Activated CD4-positive, alpha-beta T cell treated with anti-CD3 and anti-CD28 coated beads, Interleukin-2, amount 50 U/mL, for 24 hours (primary cell): ENCODE measurements around the gene SHF.

Experiments used
- DNase-seq, 2 donors: peaks; one replicate each; pipeline ENCODE4 v3.0.0-alpha.2; 2020; ENCODE audit warnings: low read depth in 1 of 2, low spot score in 1 of 2

The SHF gene

GRCh38 chr15:45169608-45170480, 17.9 kb downstream of the SHF start:
- no peak for DNase-seq

- DNase-seq: no peak
Observed at GRCh38 chr15:45168751-45169551, 18.8 kb downstream of the SHF start.

- DNase-seq: no peak
Observed at GRCh38 chr15:45168286-45168685, 19.5 kb downstream of the SHF start.

GRCh38 chr15:45167631-45168205, 20.0 kb downstream of the SHF start:
- no peak for DNase-seq

DNA sequence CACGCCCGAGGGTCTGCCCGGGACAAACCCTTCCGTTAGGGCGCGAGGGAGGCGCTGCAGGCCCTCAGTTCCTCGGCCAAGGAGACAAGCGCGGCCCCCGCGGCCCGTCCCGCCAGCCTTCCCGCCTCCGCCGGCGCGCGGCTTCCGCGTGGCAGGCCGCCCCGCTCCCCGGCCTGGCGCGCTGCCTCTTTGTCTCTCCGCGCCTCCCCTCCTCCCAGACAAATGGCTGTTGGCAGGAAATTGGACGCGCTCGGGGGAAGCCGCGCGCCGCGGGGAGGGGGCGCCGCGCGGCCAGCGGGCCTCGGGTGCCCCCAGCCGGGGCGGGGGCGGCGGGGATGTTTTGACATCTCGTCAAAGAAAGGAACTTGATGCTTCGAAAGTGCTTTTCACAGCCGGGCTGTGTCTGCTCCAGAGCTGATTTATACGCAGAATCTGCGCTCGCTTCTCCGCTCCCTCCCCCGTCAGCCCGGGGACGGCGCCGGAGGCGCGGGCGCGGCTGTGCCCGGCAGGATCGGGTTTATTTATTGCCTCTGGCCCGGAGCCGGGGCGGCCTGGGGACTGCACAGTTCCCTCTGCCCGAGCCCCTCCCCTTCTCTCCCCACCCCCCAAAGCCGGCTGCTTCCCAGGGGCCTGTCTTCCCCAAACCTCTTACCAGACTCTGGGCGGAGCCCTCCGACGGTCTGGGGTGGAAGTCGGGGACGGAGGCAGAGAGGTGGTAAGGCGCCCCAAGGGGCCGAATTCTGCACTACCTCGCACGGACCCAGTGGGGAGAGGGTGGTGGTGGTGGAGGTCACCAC, 20.7 kb downstream of the SHF start:
- peak; percentile 60 to 75 for DNase-seq

- DNase-seq: no peak
Observed at GRCh38 chr15:45165536-45165935, 22.2 kb downstream of the SHF start.

DNA sequence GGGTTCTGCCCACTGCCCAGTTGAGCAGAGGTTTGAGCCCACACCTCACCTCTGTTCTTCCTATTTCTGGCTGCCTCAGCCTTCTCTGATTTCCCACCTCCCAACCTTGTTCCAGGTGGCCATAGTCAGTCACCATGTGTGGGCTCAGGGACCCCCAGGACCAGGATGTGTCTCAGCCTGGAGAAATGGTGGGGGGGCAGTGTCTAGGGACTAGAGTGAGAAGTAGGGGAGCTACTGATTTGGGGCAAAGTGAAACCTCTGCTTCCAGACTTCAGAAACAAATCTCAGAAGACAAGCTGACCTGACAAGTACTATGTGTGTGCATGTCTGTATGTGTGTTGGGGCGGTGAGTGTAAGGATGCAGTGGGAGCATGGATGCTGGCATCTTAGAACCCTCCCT, 22.9 kb downstream of the SHF start:
- DNase-seq: no peak

DNA sequence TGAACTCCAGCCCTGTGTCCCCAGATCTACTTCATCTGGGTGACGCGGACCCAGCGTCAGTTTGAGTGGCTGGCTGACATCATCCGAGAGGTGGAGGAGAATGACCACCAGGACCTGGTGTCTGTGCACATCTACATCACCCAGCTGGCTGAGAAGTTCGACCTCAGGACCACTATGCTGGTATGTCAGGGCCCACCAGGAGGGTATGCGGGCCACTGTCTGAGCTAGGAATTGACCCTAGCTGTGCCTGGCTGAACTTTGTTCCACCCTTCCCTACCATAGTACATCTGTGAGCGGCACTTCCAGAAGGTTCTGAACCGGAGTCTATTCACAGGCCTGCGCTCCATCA, 24.3 kb downstream of the SHF start:
- no peak for DNase-seq

- peak in 1 of 2 donors; percentile 44 for DNase-seq
Observed at GRCh38 chr15:45162771-45163507, 24.8 kb downstream of the SHF start.

DNA sequence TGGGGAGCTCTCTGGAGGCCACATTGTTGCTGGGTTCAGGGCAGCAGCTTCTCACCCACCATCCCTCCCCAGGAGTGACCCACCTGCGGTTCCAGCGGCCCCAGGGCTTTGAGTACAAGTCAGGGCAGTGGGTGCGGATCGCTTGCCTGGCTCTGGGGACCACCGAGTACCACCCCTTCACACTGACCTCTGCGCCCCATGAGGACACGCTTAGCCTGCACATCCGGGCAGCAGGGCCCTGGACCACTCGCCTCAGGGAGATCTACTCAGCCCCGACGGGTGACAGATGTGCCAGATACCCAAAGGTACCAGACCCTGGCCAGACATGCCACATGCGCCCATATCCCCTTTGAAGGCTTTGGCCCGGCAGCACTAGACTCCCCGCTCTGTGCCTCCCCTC, 26.1 kb downstream of the SHF start:
- DNase-seq: no peak

DNA sequence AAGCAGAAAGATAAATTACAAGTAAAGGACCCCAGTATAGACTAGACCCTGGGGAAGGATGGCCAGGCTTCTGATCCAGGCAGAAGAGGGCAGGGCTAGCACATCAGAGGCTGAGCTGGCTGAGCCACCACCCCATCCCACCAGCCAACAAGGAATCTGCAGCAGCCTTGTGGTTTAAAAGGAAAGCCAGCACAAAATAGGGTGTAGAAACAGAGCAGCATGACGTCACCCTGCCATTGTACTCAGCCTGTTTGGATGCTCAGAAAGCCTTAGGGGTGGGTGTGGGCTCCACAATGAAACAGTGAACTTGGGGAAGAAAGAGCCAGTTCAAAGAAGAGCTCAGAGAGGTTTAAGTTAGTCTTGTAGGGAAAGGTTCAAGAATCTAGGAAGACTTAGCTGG, 29.8 kb downstream of the SHF start:
- no peak for DNase-seq

- DNase-seq: no peak
Observed at GRCh38 chr15:45156744-45157455, 30.9 kb downstream of the SHF start.

DNA sequence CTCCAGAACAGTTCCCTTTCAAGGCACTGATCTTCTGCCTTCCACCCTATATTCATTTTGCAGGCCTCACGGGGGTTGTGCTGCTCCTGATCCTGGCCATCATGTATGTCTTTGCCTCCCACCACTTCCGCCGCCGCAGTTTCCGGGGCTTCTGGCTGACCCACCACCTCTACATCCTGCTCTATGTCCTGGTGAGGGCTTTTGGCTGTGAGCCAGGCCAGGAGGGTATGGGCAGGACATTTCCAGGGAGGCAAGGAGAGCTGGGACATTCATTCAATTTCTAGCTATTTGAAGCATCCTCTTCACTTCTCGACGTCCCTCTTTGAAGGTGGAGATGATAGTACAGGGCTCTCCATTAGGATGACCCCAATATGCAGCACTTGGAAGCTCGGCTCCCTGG, 32.0 kb downstream of the SHF start:
- no peak for DNase-seq

DNA sequence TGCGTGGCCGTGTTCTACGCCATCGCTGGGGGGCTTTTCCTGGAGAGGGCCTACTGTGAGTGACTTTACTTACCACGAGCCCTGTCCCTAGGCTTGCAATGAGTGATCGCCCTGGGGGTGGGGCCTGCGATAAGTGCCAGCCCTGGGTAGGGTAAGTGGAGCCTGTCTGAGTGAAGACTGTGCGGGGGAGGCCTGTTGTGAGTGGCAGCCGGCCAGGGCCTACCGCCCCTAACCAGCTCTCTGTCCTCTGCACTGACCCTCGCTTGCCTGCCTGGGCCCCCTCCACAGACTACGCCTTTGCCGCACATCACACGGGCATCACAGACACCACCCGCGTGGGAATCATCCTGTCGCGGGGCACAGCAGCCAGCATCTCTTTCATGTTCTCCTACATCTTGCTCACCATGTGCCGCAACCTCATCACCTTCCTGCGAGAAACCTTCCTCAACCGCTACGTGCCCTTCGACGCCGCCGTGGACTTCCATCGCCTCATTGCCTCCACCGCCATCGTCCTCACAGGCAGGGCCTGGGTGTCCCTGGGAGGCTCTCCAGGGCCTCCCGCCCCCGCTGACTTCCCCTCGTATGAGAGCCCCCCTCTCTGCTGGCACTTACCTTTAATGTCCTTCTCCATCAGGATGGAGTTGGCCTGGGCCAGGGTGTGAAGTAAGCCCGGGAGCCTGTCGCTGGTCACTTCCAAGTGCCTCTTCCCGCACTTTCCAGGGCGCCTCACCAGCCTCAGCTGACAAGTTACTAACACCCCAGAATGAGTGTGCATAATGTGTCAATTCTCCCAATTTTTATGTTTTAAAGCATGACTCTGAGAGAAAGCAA, 35.6 kb downstream of the SHF start:
- no peak for DNase-seq

- DNase-seq: no peak
Observed at GRCh38 chr15:45150997-45151396, 36.8 kb downstream of the SHF start.

DNA sequence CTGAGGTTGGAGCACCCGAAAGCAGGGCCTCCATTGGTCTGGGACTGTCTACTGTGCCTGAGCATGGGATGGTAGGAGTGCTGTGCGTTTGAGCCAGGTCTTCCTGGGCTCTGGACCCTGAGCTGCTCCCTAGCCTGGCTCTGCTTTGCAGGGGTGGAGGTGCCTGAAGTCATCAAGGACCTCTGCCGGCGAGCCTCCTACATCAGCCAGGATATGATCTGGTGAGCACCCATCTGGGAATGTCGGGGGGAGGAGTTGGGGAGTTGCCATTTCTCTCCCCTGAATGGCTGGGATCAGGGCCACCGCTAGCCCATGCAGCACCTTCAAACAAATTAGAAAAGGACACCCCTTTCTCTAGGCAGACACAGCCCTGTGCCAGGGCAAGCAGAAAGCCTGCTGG, 37.3 kb downstream of the SHF start:
- no peak for DNase-seq

GRCh38 chr15:45149060-45149459, 38.7 kb downstream of the SHF start:
- DNase-seq: no peak

GRCh38 chr15:45148076-45149059, 39.4 kb downstream of the SHF start:
- no peak for DNase-seq
